Activated T-helper 1 cell treated with anti-CD3 and anti-CD28 coated beads, Interleukin-2, amount 50 U/mL, for 16 hours (primary cell): ENCODE results near the gene NAA11.
"Not testable (repeated sequence)": the region's sequence is repeated elsewhere in the genome, so short reads cannot be mapped to it uniquely, and the experiment has no call there.

Experiments
- DNase-seq, 2 donors: peaks; one replicate each; pipeline ENCODE4 v3.0.0-alpha.2; 2020; ENCODE audit warnings: low read depth in 1 of 2, low spot score in 1 of 2

NAA11 gene

DNA sequence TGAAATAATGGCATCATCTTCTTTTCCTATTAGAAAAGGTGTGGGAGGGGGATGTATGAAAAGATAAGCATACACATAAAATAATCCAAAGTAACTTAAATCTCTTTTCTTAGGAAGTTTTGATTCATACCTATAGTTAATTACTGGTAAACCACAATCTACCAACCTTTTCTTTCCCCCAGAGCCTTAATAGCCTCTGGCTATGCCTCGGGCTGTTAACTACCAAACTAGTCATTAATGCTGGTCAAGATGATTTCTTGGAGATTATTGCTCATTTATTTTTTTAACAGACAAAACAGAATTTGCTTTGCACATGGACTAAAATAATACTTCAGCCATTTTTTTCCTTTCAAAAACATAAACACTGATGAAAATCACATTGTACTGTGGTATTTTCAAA, 16.9 kb downstream of the NAA11 start:
- no peak for DNase-seq

DNA sequence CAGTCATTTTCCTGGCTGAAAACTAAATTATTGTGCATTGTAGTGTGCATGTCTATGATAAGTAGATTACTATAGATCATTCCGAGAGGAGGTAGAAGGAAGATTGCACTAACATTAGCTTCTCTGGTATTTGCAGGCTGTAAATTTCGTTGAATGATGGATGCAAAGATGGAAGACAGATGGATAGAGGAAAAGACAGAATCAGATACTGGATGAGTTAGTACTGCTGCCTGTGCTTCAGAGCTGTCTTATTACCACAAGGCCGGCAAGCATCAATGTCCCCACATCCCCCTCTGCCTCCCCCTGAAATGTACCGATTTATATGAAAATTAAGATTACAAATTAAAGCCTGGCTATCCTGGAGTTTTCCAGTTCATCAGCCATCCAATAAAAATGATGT, 17.7 kb downstream of the NAA11 start:
- no peak for DNase-seq

GRCh38 chr4:79306795-79307194, 19.1 kb downstream of the NAA11 start:
- no peak for DNase-seq

DNA sequence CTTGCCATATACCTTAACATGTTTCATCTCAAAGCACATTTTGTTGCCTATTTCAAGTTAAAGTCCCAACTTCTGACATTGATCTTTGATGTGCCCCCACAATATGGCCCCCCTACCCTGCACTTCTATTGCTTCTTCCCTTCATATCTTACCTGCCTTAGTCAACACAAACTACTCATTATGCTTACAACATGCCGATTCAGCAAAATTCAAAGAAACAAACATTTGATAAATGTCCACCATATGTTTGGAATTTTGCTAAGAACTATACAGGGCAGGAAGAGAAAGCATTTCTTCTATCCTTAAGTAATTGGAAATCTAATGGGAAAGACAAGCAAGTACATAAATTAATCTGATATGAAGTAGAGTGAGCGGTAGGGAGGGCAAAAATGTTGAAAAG, 25.6 kb downstream of the NAA11 start:
- DNase-seq, result no peak

GRCh38 chr4:79298484-79298883, 27.4 kb downstream of the NAA11 start:
- no peak for DNase-seq

DNA sequence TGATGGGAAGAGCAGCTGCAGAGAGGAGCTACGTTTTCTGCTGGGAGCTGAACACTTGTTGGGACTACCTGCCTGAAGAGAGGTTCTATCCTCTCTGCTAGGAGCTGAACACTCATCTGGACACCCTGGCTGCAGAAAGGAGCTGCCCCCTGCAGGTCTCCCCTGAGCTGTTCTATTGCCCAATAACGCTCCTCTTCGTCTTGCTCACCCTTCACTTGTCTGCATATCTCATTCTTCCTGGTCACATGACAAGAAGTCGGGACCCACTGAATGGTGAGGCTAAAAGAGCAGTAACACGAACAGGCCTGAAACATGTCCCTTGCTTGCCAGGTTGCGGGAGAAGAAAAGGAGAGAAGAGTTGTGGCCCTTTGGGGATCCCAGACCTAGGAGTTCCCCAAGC, 27.8 kb downstream of the NAA11 start:
- DNase-seq, result no peak

DNA sequence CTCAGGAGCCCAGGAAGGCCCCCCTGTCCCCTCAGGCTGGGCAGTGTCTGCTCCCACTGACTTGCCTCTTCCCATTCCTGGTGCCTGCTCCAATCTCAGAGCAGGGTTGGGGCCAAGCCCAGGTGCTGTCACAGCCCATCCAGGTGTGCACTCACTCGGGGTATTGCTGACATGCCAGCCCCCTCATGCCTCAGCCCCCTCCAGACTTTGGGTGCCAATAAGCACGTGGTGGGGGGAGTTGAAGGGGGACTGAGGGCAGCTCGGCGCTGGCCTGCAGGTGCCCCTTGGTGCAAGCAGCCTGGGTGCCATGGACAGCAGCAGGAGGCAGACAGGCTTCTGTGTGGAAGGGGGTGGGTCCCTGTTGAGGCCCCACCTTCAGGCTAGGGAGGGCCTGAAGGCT, 28.4 kb downstream of the NAA11 start:
- DNase-seq, result no peak

DNA sequence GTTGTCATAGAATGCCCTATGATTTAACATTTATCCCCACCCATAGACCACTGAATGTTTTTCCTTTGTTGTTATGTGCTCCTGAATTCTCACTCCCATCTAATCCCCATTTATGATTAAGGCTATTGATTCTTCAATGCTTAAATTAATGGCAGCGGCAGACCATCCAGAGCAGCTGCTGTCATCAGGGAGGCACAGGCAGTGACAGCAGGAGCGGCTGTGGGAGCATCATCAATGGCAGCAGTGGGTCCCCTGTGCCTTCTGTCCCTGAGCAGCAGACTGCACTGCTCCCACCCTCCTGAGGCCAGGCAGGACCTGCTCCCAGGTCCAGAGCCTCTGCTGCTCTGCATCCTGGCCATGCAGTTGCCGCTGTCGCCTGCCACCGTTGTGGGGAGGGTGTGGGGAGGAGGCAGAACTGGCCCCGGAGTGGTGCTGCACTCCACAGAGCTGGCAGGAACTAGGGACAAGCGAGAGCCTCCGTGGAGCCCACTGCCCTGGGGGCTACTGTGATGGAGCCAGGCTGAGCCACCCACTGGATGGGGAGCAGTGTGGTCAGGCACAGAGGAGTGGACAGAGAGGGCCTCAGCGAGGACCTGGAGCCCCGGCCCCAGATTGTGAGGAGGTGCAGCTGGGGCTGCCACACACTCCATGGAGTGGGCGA, 29.0 kb downstream of the NAA11 start:
- no peak for DNase-seq

- no peak for DNase-seq
These were observed 30.8 kb downstream of the NAA11 start for GRCh38 chr4:79295086-79295485.

DNA sequence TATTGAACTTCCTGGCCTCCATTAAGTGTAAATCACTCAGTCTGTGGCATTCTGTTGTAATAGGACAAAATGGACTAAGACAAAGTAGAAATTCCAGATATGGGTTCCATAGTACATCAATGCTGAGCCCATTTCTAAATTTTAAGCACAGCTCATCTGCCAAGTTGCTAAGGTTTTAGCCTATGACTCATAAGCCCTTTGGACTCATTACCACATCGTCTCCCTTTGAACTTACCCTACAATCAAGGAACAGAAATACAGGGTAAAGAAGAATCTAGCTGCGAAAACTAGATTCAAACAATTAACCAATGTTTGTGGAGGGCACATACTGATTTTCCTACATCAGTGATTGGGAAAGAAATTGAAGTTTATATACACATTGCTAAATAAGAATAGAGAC, 31.8 kb downstream of the NAA11 start:
- no peak for DNase-seq

- no peak for DNase-seq
These were observed 33.9 kb downstream of the NAA11 start for GRCh38 chr4:79292008-79292407.

DNA sequence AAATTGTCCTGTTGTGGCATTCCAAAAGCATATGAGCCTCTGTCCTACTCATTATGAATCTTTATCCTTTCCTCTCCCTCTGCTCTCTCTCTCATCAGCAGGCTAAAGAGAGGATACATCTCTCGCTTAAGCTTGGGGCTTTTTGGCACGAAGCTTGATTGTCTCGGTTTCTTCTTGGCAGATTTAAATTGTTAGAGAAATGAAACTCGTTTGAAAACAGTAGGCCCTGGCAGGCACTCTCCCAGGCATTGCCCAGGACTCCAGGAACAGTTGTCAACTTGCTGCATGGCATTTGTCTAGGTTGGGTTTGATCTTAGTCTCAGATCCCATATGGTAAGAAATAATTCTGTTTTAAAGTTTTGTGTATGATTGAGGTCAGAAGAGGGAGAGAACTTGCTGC, 35.5 kb downstream of the NAA11 start:
- DNase-seq, result no peak

DNA sequence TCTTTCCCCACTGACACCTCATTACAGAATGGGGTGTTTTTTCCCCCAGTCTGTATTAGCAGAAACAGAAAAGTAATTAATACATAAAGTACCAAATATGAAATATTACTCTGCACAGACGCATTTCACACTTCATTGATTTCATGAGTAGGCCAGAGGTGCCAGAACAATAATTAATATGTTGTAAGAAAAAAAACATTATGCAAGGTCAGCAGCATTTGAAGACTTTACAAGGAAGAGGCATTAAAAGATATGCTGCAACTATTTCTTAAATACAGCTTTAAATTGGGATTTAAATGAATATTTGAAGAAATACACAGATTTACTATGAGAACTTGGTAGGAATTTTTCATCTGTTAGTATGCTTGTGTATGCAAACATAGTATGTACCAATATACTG, 37.7 kb downstream of the NAA11 start:
- DNase-seq, result no peak

DNA sequence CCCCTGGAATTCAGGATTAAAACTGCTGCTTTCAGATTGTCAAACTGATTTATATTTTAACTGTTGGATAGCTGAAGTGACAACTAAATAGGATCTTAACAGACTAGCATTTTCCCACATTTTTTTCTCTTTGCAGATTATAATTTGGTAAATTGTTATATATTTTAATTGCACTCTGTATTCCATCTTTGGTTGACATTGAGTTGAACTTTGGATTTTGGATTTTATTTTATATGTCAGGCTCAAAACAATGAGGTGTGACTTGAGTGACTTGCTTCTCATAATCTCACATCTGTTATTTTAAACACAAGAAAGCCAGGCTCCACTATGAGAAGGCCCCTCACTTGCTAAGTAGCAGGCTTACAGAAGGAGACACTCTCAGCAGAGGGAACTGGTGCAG, 38.1 kb downstream of the NAA11 start:
- no peak for DNase-seq

GRCh38 chr4:79287076-79287475, 38.8 kb downstream of the NAA11 start:
- DNase-seq, result no peak

DNA sequence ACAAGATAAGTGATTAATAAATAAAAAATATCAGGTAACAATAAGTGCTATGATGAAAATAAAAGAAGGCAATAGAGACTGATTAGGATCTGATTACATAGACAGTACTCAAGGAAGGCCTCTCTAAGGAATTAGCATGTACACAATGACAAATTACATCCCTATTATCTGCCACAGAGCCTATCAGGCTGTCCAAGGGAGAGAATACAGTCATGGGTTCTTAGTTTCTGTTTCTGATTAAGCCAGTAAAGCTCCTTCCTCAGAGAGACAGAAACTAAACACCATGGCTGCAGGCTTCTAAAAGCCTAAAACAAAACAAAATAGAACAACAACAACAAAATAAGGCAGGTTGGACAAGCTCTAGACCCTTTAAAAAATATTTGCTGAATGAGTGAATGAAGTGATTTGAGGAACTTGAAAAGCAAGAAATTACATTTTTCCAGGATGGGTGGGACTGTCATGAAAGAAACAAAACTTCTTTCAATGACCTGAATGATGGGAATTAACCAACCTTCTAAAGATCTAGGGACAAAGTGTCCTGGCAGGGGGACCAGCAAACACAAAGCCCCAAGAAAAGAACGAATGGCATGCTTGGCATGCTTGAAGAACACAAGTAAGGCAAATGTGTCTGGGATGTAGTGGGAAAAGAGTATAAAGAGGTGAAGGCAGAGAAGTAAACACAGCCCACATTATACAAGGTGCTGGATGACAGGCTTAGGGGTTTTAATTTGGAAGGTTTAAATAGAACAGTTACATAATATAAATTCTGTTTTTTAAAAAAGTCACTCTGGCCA, 44.1 kb downstream of the NAA11 start:
- no peak for DNase-seq

GRCh38 chr4:79277467-79277866, 48.4 kb downstream of the NAA11 start:
- DNase-seq, result not testable (repeated sequence)

- no peak for DNase-seq
These were observed 51.9 kb downstream of the NAA11 start for GRCh38 chr4:79273915-79274314.

GRCh38 chr4:79272761-79273160, 53.1 kb downstream of the NAA11 start:
- DNase-seq, result no peak

- no peak for DNase-seq
These were observed 53.7 kb downstream of the NAA11 start for GRCh38 chr4:79272126-79272525.

GRCh38 chr4:79267671-79268070, 58.2 kb downstream of the NAA11 start:
- no peak for DNase-seq
